Right atrium auricular region (tissue), 2 donors: ENCODE measurements around the gene PAX7. TPM values are rescaled to one million over a fixed set of nuclear protein-coding genes. Genes with fewer than 3 reads are reported as not detected.
A peak's percentile ranks its signal among the peaks of the same experiment; 100 is the strongest.

ENCODE experiments used
- DNase-seq: peaks from one replicate; pipeline ENCODE4 v3.0.0-alpha.2; 2019; ENCODE audit warnings: low spot score
- H3K27ac ChIP-seq, 2 donors: fragments of 200-600 bp; sonication (generic); 1 replicate in 1 of 2; 2 replicates in 1 of 2; pipeline ENCODE4 v1.5.1; 2016 to 2019
- H3K27me3 ChIP-seq, 2 donors: fragments of 200-600 bp; sonication (generic); one replicate each; pipeline versions ENCODE4 v1.5.1 to v1.6.0; 2017 to 2019
- H3K36me3 ChIP-seq: fragments of 200-600 bp; sonication (generic); one replicate; pipeline ENCODE4 v1.5.1; 2016
- H3K4me1 ChIP-seq, 2 donors: fragments of 200-600 bp; sonication (generic); one replicate each; pipeline versions ENCODE4 v1.5.1 to v1.6.0; 2017 to 2019
- H3K4me3 ChIP-seq, 2 donors: fragments of 200-600 bp; sonication (generic); 1 replicate in 1 of 2; 2 replicates in 1 of 2; pipeline ENCODE4 v1.5.1; 2017 to 2019; ENCODE audit warnings: mild to moderate bottlenecking in 1 of 2, moderate library complexity in 1 of 2
- H3K9me3 ChIP-seq, 2 donors: fragments of 200-600 bp; sonication (generic); one replicate each; pipeline ENCODE4 v1.5.1; 2019
- total RNA-seq, 2 donors: library from RNA; depleted of rRNA; stranded (reverse); fragments of >200 nt; gene quantifications; one replicate each; pipeline ENCODE4 v1.1.0, GENCODE V29; 2016
- TF ChIP-seq, protein P1 (sequence below), 2 donors: fragments of 200-600 bp; sonication (generic); IDR thresholded peaks; one replicate each; pipeline ENCODE4 v1.5.1; 2019; ENCODE audit warnings: antibody characterized with exemption in 2 of 2

The PAX7 gene
- total RNA-seq, 2 donors from 2014 or later: not detected

DNA sequence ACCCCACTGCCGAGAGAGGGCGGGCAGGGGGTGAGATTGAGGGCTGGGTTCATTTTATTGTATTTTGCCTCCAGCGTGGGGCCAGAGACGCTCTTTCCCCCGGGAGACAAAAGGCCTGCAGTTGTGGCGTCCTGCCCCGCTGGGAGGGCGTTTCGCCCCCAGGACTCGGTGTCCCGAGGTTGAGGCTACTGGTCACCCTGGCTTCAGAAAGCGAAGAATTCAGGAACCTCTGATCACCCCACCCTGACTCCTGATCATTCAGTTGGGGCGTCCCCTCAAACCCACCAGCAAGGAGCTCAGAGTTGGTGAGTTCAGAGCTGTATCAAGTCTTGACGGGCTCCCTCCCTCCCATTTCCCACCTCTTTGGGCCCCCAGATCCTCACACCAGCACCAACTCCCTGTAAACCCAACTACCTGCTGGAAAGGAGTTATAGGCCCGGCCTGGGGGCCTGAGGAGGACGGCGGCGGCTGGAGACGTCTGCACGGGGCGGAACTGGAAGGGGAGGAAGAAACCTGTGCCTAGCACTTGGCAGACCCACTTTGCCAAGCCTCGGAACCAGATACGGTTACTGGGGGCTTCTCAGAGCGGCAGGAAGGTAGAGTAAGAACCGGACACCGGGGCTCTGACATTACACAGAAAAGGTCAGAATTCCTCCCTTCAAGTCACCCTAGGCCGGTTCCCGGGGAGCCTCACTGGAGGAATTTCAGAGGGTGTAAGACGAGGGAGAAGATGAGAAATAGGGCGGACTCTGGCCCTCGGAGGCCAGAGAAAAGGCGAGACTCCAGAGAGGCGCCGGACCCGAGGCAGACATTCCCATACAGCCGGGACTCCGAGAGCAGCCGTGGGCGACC, 761 bp upstream of the PAX7 start:
- H3K4me3 ChIP-seq: no peak overlapping the region
- H3K9me3 ChIP-seq: no peaks in the 10 kb centered on the region
- H3K27ac ChIP-seq: no peak overlapping the region
- peaks cover 21 to 50% of the 10 kb centered on the region in 2 donors for H3K27me3 ChIP-seq
- TF ChIP-seq, protein P1, sequence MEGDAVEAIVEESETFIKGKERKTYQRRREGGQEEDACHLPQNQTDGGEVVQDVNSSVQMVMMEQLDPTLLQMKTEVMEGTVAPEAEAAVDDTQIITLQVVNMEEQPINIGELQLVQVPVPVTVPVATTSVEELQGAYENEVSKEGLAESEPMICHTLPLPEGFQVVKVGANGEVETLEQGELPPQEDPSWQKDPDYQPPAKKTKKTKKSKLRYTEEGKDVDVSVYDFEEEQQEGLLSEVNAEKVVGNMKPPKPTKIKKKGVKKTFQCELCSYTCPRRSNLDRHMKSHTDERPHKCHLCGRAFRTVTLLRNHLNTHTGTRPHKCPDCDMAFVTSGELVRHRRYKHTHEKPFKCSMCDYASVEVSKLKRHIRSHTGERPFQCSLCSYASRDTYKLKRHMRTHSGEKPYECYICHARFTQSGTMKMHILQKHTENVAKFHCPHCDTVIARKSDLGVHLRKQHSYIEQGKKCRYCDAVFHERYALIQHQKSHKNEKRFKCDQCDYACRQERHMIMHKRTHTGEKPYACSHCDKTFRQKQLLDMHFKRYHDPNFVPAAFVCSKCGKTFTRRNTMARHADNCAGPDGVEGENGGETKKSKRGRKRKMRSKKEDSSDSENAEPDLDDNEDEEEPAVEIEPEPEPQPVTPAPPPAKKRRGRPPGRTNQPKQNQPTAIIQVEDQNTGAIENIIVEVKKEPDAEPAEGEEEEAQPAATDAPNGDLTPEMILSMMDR (IDR thresholded peaks at IDR 0.05): no peak
- peaks cover 0 to 11% of the 10 kb centered on the region in 2 donors for H3K4me1 ChIP-seq
- H3K36me3 ChIP-seq: no peaks in the 10 kb centered on the region
- no peak for DNase-seq

DNA sequence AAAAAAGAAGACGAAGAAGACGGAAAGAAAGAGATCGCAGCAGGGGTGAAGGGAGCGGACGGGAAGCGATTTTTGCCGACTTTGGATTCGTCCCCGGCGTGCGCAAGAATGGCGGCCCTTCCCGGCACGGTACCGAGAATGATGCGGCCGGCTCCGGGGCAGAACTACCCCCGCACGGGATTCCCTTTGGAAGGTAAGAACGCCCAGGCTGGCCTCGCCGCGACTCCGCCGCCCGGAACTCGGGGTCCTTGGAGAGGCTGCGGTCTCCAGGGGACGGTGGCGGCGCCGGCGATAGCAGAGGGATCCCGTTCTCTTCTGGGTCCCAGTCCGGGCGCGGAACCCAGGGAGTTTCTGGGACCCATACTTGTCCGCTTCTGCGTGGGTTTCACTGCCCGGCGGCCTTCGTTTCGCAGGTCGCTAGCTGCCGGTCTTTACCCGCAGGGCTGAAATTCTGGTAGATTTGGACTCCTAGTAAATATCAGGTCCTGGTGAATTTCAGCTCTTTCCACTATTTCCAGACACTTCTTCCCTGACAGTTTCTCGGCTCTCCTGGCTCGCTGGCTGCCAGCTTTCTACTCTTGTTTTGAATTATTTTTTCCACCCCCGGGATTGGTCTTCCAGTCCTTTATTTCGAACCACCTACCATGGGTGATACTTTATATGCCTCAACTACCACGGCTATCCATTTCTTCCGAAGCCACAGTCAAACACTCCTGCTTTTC, 1.0 kb downstream of the PAX7 start:
- Histone ChIP-seq H3K36me3 (no peaks in the 10 kb centered on the region), H3K4me3 (peak overlapping the region in 1 of 2 donors; percentile 7), H3K27me3 (peaks cover 28 to 59% of the 10 kb centered on the region in 2 donors), H3K9me3 (no peaks in the 10 kb centered on the region), H3K4me1 (peaks cover 0 to 17% of the 10 kb centered on the region in 2 donors), H3K27ac (no peak overlapping the region)
- no peak for DNase-seq
- TF ChIP-seq, protein P1 (IDR thresholded peaks at IDR 0.05): no peak

DNA sequence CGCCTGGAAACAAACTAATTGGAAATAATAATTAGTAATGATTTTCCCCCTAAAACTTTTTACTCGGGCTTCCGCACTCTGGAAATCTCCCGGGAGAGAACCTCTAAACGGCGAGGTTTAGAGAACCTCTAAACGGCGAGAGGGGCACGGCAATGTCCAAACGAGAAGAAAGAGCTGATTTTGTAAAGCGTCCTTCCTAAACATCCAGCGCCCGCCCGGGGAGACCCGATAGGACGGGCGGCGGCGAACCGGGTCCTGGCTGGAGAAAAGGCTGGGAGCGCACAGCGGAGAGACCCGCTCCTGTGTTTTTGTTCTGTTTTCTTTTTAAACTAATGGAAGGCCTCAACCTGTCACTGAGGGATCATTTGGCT, 1.6 kb downstream of the PAX7 start:
- peaks cover 28 to 62% of the 10 kb centered on the region in 2 donors for H3K27me3 ChIP-seq
- H3K9me3 ChIP-seq: no peaks in the 10 kb centered on the region
- no peak overlapping the region for H3K27ac ChIP-seq
- DNase-seq: no peak
- TF ChIP-seq, protein P1 (IDR thresholded peaks at IDR 0.05): no peak
- no peak overlapping the region for H3K4me3 ChIP-seq
- H3K4me1 ChIP-seq: peaks cover 0 to 20% of the 10 kb centered on the region in 2 donors
- no peaks in the 10 kb centered on the region for H3K36me3 ChIP-seq

DNA sequence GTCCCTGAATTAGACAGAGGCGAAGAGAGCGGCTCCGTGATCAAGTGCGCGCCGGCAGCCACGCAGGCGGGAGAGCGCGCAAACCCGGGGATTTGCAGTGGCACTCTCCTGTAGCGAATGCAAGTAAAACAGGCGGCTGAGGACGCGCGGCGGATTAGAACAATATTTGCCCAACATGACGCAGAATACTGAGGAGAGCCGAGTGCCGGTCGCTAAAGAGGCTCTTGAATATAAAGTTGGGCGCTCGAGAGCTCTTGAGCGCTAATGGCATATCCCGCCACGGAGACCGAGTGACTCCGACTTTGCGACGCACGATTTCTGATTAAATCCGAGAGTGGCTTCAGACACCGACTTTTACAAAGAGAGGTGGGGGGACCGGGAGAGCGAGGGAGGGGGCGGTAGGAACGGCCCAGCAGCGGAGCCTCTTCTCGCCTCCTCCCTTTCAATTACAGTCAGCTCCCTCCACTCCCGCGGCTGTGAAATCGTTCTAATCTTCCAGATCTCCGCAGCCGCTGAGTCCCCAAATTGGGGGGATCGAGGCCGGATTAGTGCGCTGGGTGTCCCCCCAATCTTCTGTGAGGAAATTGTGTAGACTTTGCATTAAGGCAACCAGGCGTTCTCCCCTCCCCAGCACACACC, 2.3 kb downstream of the PAX7 start:
- Histone ChIP-seq H3K4me3 (no peak overlapping the region), H3K4me1 (peaks cover 0 to 20% of the 10 kb centered on the region in 2 donors), H3K27me3 (peaks cover 28 to 69% of the 10 kb centered on the region in 2 donors), H3K9me3 (no peaks in the 10 kb centered on the region), H3K36me3 (no peaks in the 10 kb centered on the region), H3K27ac (no peak overlapping the region)
- DNase-seq: no peak
- TF ChIP-seq, protein P1 (IDR thresholded peaks at IDR 0.05): no peak

DNA sequence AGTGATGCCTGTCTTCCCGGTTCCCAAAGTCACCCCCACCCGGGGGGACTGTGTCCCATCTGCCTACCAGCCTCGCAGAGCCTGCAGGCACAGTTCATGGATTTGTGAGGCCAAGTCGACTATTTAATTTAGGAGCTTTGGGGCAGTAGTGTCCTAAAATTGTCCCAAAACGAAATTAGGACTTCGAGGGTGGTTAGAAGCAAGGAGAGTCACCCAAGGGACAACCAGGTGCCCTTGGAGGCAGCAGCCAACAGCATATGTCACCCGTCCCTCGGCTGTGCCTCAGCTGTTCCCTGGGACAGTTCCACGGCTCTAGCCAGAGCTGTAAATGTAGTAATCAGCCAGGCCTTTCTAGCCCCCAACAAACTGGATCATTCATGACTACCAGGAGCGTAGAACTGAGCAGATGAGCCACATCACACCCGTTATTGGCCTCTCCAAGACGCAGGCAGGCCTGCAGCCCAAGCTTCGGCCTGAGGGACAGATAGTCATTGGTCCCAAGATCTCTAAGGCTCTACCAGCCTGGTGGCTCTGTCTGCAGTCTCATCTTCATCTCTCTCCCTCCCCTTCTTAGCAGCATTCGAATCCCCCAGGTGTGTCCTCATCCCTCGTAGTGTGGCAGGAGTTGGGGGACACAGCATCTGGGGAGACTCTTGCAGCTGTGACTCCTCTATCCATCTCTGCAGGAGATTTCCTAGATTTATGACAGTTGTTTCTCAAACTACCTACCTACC, 2.9 kb downstream of the PAX7 start:
- H3K9me3 ChIP-seq: no peaks in the 10 kb centered on the region
- H3K27ac ChIP-seq: no peak overlapping the region
- peaks cover 0 to 20% of the 10 kb centered on the region in 2 donors for H3K4me1 ChIP-seq
- peaks cover 31 to 76% of the 10 kb centered on the region in 2 donors for H3K27me3 ChIP-seq
- no peak overlapping the region for H3K4me3 ChIP-seq
- TF ChIP-seq, protein P1 (IDR thresholded peaks at IDR 0.05): no peak
- DNase-seq: no peak
- no peaks in the 10 kb centered on the region for H3K36me3 ChIP-seq
